T1000 (cell line): ENCODE data around the gene TMEM271.
"Not testable (repeated sequence)": the region's sequence is repeated elsewhere in the genome, so short reads cannot be mapped to it uniquely, and the experiment has no call there.

Source experiments
- DNase-seq: peaks from one replicate; lab custom pipeline; 2025; ENCODE audit warnings: mixed read lengths; lab: John Stamatoyannopoulos, UW

Gene TMEM271

DNA sequence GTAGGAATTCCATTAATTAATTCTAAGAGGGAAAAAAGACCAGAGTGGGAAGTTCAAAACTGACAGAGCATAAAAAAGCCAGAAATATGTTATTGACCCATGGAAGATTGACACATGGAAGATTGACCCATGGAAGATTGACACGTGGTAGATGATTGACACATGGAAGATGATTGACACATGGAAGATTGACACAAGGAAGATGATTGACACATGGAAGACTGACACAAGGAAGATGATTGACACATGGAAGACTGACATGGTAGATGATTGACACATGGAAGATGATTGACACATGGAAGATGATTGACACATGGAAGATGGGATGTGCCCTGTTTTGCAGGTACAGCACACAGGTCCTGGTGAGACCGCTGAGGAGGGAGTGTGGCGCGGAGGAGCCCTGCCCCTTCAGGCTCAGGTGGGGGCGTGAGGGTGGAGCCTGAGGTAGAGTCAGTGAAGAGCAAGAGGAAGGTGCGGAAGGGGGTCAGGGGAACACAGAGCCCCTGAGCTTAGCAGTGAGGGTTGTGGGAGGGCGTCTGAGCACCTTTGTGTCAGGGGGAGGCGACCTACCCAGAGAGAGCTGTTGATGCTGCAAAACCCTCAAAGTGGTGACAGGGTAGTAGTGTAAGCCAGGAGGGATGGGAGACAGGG, 33.4 kb upstream of the TMEM271 start:
- no peak for DNase-seq

DNA sequence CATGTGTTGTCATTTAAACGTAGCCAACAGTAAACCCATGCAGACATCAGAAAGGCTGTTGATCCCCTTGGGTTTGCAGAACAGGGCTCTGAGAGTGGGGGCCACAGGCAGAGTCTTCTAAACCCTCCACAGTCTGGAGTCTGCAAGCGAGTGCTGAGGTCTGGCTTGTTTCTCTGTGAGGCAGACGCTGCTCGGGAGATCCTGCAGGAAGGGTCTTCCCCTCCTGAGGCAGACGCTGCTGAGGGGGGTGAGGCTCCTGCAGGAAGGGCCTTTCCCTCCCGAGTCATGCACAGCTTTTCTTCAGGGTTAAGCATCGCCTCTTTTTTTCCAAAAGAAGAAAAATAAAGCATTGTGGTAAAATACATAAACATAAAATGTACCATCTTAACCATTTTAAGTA, 32.1 kb upstream of the TMEM271 start:
- DNase-seq, result no peak

DNA sequence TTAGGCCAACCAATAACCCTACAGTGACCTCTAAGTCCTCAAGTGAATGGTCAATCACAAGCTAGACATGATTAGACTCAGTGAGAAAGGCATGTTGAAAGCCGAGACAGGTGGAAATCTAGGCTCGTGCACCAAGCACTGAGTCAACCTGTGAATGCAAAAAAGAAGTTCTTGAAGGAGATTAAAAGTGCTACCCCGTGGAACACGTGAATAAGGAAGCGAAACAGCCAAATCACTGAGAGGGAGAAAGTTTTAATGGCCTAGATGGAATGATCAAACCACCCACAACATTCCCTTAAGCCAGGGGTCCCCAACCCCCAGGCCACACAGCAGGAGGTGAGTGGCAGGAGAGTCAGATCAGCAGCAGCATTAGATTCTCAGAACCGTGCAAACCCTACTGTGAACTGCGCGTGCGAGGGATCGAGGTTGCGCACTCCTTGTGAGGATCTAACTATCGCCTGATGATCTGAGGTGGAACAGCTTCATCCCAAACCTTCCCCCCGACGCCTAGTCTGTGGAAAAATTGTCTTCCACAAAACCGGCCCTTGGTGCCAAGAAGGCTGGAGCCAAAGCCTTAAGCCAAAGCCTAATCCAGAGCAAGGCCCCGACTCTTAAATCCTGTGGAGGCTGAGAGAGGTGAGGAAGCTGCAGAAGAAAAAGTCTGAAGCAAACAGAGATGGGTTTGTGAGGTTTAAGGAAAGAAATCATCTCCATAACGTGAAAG, 29.8 kb upstream of the TMEM271 start:
- DNase-seq, result no peak

DNA sequence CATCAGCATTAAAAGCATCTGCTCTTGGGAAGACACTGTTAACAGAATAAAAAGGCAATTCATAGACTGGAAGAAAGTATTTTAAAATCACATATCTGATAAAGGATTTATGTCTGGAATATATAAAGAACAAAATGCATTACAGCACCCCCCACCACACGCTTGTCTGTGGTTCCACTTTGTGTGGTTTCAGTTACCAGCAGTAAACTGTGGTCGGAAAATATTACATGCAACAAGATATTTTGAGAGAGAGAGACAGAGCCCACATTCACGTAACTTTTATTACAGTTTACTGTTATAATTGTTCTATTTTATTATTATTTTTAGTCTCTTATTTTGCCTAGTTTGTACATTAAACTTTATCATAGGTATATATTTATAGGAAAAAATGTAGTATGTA, 28.0 kb upstream of the TMEM271 start:
- DNase-seq, result no peak

DNA sequence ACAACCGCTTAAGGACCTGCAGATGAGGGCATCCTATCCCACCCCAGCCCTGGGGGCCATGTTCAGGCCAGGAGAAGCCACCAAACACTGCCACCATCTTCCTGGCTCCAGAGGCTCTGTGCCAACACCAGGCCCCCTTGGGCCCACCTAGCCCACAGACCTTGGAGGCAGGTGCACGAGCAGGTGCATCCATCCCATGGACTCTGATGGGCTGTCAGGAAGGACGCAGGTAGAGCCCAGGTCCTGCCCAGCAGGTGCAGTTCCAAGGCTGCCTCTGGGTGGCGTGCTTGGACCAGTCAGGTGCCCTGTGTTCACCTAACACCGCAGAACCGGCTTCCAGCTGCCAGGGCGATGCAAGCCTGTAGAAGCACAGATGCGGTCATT, 26.5 kb upstream of the TMEM271 start:
- no peak for DNase-seq

DNA sequence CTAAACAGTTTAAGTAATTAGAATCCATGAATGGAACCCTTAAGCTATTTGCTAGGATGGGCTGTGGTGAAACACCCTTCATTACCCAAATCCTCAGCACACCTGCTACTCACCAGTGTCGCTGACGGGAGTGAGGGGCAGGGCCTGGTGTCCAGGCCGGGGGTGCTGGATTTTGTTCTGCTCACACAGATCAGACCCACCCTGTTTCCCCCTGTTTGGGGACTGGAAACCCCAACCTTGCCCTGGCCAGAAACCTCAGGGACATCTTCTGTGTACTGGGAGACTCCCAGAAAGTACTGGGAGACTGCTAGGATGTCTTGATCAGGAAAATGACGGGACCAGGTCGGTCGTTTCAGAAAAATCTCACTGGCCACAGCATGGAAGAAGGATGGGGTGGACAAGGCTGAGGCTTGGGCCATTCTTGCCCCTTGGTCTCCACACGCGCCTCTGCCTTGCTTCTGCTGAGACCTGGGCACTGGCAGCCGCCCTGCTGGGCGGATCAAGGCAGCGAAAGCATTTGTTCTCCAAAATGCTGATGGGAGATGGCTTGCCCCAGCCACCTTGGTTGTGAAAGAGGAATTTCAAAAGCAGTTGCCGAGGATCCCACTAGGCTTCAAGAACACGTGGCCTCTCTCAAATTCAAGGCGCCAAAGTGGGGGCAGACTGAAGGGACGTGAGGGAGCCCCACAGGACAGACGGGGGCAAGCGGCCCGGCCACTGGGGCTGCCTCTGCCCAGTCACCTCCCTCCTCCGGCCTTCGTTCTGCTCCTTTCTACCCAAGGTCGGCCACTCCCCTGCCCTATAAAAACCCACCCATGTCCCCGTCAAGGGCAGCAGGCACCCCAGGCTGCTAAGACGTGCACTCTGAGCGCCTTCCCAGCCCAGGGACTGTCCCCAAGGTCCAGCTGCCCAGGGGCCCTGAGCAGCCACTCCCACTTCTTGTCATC, 25.8 kb upstream of the TMEM271 start:
- DNase-seq, result no peak

DNA sequence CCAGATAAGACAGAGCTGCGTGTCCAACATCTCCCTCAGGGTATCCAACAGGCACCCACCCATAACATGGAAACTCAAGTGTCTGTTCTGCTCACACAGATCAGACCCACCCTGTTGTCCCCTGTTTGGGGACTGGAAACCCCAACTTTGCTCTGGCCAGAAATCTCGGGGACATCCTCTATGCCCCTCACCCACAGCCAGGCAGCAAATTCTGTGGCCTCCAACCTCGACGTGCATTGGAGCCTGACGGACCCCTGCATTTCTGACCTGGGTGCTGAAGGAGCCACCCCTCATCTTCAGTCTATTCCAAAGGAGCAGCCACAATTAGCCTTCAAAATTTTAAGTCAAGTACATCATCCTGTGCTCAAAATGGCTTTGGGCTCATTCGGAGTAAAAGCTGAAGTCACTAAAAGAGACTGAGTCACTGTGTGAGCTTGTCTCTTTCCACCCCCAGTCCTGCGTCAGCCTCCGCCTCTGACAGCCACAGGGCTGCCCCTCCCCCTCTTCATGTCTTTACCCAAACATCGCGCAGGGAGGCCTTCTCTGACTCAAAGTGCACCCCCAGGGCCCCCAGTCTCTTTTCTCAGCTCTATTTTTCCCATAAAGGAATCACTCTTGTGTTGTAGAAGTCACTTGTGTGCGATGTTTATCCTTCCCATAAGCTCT, 24.9 kb upstream of the TMEM271 start:
- no peak for DNase-seq

DNA sequence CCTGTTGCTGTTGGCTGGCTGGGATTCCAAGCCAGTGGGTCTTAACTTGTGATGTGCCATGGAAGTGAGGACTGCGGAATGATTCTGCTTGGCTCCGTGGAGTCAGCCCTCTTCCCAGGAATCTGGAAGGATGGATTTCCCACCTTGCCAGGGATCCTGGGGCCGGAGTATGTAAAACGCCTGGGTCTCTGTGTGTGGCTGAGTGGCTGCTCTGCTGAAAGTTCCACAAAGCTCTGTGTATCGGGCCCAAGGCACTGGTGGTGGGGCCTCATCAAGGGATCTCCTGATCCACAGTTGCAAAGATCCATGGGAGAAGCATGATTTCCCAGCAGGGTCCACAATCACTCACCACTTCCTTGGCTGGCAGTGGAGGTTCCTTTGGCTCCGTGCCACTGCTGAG, 24.1 kb upstream of the TMEM271 start:
- DNase-seq, result no peak

DNA sequence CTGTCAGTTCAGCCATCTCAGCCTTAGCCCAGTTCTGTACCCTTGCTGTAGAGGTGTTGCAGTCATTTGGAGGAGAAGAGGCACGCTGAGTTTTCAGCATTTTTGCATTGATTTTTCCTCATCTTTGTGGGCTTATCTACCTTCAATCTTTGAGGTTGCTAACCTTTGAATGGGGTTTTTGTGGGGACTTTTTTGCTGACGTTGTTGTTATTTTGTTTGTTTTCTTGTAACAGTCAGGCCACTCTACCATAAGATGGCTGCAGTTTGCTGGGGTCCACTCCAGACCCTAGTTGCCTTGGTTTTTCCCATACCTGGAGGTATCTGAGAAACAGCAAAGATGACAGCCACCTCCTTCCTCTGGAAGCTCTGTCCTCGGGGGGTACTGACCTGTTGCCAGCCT, 22.8 kb upstream of the TMEM271 start:
- DNase-seq, result no peak

DNA sequence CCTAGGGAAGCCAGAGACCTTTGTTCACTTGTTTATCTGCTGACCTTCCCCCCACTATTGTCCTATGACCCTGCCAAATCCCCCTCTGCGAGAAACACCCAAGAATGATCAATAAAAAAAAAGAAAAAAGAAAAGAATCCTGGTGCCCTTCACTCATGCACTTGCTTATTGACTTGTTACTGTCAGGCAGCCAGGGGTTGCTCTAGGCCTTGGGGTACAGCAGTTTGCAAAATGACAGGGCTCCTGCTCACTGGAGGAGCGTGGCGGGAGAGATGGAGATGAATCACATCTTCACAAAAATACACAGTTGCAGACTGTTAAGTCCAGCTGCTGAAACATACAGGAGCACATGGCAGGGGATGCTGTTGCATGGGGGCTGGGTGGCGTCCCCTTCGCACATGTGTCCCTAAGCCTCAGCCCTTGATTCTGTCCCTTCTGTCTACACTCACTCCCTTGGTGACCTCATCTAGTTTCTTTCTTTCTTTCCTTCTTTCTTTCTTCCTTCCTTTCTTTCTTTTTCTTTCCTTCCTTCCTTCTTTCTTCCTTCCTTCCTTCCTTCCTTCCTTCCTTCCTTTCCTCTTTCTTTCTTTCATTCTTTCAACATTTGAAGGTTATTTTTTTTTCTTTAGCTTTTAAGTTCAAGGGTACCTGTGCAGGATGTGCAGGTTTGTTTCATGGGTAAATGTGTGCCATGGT, 16.9 kb upstream of the TMEM271 start:
- DNase-seq, result no peak

DNA sequence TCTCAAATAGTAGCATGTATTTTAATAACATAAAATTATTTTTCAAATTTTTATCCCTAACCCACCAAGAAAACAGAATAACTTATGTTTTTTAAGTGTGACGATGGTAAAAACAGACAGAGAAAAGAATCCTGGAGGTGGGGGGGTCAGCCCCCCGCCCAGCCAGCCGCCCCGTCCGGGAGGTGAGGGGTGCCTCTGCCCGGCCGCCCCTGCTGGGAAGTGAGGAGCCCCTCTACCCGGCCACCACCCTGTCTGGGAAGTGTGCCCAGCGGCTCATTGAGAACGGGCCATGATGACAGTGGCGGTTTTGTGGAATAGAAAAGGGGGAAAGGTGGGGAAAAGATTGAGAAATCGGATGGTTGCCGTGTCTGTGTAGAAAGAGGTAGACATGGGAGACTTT, 16.1 kb upstream of the TMEM271 start:
- not testable (repeated sequence) for DNase-seq

DNA sequence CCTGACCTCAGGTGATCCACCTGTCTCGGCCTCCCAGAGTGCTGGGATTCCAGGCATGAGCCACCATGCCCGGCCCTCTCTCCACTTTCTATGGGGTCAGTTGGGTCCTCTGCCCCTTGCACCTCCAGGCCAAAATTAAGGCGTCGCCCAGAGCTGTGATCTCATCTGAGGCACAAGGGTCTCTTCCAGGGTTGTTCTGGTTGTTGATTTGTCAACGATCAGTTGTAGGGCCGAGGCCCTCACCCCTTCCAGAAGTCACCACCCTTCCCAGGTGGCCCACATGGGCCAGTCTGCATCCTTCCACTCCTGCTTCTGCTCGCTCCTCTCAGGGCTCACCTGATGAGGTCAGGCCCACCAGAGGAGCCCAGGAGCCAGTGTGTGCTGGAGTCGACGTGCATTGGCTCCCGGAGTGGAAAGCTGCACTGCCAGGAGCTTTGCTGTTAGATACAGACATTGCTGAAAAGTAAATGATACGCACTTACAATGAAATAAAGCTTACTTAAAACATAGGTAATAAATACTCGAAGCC, 14.3 kb upstream of the TMEM271 start:
- no peak for DNase-seq

DNA sequence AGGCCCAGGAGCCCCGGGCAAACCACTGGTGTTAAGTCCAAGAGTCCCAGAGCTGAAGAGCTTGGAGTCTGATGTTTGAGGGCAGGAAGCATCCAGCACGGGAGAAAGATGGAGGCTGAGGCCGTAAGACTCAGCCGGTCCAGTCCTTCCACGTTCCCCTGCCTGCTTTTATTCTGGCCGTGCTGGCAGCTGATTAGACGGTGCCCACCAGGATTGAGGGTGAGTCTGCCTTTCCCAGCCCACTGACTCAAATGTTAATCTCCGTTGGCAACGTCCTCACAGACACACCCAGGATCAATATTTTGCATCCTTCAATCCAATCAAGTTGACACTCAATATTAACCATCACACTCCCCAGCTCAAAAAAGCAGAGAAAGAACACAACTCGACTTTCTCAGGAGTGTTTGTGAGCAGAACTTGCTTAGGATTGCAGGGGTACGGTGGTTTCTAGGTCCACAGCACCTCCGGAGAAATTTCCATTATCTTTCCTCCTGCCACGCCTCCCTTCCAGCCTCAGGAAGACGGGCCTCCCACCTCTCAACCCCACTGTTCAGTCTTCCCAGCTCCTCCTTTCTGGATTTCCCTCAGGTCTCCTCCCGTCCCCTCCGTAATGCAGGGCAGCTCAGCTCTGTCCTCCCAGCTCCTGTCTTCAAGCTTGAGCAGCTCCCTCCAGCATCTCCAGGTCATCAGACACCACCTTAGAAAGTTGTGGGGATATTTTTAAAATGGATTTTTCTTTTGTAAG, 13.3 kb upstream of the TMEM271 start:
- DNase-seq, result no peak

DNA sequence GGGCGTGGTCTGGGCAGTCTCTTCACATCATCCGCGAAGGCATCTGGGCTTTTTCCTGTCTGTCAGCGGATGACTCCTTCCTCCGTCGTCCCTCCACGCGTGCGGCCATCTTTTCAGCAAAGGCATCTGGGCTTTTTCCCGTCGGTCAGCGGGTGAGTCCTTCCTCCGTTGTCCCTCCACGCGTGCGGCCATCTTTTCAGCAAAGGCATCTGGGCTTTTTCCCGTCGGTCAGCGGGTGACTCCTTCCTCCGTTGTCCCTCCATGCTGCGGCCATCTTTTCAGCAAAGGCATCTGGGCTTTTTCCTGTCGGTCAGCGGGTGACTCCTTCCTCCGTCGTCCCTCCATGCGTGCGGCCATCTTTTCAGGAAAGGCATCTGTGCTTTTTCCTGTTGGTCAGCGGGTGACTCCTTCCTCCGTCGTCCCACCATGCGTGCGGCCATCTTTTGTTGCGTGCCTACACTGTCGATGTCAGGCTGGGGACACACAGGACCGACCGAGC, 12.3 kb upstream of the TMEM271 start:
- no peak for DNase-seq

DNA sequence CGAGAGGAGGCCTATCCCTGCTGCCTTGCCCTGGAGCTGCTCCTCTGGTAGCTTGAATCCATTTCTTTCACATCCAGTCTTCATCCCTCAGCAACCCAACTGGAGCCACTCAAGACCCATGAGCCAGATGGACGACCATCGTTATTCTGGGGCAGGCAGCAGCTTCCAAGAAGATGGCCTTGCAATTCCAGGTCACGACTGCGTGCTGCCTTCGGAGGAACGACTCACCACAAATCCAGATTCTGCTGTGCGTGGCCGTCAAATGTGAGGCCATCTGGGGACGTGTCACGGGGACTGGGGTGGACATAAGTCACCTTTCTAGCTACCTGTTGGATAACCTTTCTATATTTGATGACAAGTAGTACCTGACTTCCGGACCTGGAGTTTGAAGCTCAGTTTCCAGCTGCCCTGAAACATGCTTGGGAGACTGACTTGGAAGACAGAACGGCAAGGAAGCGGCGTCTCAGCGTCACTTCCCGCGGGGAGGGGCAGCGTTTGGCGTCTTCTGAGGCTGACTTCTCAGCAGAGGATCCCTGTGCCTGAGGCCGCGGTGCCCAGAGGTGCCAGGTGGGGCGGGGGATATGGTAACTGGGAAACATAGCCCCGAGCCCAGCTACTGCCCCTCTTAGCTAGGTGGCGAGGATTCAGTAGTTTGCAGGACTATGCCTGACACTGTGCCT, 11.7 kb upstream of the TMEM271 start:
- no peak for DNase-seq

DNA sequence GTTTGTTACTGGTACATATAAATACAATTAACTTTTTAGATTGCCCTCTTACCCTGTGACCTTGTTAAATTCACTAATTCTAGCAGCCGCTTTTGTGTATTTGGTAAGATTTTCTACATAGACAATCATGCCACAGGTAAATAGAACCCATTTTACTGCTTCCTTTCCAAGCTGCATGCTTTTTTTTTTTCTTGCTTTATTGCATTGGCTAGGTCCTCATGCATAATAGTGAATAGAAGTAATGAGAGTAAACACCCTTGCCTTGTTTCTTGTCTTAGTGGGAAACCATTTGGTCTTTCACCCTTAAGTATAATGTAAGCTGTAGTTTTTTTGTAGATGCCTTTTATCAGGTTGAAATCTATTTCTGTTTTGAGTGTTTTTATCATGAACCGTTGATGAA, 7.7 kb upstream of the TMEM271 start:
- no peak for DNase-seq

DNA sequence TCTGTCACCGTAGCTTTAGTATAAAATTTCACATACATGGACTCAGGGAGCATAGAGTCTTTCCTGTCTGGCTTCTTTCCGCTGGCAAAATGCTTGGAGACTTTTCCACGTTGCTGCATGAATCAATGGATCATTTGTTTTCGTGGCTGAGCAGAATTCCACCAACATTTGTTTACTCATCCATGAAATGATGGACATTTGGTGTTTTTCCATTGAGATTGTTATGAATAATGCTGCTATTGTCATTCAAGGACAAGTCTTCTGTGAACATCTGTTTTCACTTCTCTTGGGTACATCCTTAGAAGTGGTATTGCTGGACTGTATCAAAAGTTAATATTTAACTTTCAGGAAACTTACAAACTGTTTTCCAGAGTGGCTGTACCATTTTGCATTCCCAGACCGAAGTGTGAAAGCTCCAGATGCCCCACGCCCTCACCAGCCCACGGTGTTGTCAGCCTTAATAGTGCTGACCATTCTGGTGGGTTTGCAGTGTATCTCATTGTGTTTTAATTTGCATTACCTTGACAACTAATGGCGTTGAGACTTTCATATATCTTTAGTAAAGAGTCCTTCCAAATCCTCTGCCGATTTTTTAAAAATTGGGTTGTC, 5.8 kb upstream of the TMEM271 start:
- DNase-seq, result no peak

DNA sequence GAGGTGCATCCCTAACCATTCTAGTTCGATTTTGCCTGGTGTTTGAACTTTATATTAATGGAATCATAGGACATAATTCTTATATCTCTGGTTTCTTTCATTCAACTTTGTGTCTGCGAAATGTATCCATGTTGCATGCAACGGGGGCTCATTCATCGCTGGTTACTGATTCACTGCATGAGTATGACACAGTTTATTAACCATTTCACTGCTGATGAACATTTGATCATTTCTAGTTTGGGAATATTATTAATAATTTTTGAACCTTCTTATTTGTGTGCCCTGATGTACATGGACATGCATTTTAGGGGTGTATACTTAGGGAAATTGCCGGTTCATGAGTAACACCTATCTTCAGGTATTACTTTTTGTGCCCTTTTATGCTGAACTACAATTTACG, 5.1 kb upstream of the TMEM271 start:
- DNase-seq, result no peak

DNA sequence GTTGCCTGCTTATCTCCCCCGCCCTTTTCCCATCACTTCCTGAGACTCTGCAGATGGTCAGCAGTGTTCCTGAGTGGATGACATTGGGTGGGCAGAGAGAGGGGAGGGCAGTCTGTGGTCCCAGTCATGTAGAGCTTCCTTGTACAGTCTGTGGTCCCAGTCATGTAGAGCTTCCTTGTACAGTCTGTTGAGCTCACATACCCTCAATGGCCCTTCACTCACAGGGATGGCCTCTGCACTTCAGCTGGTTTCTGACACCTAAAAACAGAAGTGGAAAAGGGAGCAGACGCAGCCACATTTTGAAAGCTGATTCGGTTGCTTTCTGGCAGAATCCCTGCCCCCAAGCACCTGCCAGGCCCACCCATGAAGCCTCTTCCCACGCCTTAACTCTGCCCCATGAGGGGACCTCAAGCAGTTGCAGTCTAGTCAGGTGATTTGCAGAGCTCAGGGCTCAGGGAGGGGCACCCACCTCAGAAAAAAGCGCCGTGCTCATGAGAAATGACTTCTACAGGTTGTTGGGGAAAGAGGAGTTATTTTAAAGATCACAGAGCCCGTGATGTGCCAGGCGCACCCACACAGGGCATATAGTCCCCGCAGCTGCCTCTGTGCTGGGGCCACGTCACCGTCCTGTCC, 3.6 kb upstream of the TMEM271 start:
- no peak for DNase-seq
